ENCODE results near the gene ZNF22.

Gene ZNF22

DNA sequence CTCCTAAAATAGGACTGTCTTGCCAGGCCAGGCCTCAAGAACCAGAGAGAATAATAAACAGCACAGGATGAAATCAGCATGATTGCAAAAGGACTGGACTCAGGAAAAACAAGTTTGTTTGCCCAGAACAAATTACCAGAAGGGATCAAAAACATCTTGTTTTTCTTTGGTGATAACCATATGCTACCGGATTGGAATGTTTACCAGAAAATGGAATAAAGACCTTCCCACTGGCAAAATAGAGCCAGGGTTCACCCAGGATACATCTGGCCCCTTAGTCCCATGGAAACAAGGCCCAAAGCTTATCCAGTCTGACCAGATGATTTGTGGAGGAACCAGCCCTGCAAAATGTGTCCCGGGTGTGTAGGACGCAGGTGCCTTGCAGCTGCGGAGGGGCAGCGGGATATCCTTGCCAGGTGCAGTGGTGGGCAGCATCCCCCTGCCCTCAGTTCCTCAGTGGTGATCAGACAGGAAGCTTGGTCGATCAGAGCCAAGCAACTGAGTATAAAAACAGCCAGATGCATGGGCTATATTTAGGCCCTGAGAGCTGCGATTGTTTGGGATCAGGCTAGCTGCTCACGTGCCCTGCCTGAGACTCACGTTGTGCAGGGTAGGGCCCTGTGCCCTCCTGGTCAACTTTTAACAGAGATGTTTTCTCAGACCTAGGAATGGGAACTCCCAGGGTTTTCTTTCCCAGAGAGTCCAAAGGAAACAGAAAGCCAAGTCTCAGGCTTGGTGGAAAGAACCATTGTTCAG lies 4.6 kb upstream of the ZNF22 start:
- Histone ChIP-seq H3K36me3 (no peaks in the 10 kb centered on the region), H3K4me3 (ENCODE audit: low read depth, low read length) (no peak overlapping the region), H3K9me3 (ENCODE audit: severe bottlenecking) (no peaks in the 10 kb centered on the region), H3K27ac (no peak overlapping the region), H3K27me3 (ENCODE audit: insufficient read depth, low read depth, severe bottlenecking) (no peaks in the 10 kb centered on the region)
- DNase-seq = no peak
- TF ChIP-seq, protein P1, sequence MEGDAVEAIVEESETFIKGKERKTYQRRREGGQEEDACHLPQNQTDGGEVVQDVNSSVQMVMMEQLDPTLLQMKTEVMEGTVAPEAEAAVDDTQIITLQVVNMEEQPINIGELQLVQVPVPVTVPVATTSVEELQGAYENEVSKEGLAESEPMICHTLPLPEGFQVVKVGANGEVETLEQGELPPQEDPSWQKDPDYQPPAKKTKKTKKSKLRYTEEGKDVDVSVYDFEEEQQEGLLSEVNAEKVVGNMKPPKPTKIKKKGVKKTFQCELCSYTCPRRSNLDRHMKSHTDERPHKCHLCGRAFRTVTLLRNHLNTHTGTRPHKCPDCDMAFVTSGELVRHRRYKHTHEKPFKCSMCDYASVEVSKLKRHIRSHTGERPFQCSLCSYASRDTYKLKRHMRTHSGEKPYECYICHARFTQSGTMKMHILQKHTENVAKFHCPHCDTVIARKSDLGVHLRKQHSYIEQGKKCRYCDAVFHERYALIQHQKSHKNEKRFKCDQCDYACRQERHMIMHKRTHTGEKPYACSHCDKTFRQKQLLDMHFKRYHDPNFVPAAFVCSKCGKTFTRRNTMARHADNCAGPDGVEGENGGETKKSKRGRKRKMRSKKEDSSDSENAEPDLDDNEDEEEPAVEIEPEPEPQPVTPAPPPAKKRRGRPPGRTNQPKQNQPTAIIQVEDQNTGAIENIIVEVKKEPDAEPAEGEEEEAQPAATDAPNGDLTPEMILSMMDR (IDR thresholded peaks at IDR 0.05; ENCODE audit: low read depth, low read length) = no peak

- H3K27me3 ChIP-seq (ENCODE audit: insufficient read depth, low read depth, severe bottlenecking) = no peaks in the 10 kb centered on the region
- no peak for DNase-seq
- no peak overlapping the region for H3K4me3 ChIP-seq (ENCODE audit: low read depth, low read length)
- H3K27ac ChIP-seq = no peak overlapping the region
- no peaks in the 10 kb centered on the region for H3K36me3 ChIP-seq
- TF ChIP-seq, protein P1 (IDR thresholded peaks at IDR 0.05; ENCODE audit: low read depth, low read length) = no peak
- H3K9me3 ChIP-seq (ENCODE audit: severe bottlenecking) = no peaks in the 10 kb centered on the region
Observed at GRCh38 chr10:44997105-44997748, 3.5 kb upstream of the ZNF22 start.

GRCh38 chr10:44998146-44998631 lies 2.5 kb upstream of the ZNF22 start:
- H3K27ac ChIP-seq = no peak overlapping the region
- DNase-seq = no peak
- no peaks in the 10 kb centered on the region for H3K9me3 ChIP-seq (ENCODE audit: severe bottlenecking)
- H3K4me3 ChIP-seq (ENCODE audit: low read depth, low read length) = no peak overlapping the region
- TF ChIP-seq, protein P1 (IDR thresholded peaks at IDR 0.05; ENCODE audit: low read depth, low read length) = no peak
- peaks cover 8% of the 10 kb centered on the region for H3K36me3 ChIP-seq
- H3K27me3 ChIP-seq (ENCODE audit: insufficient read depth, low read depth, severe bottlenecking) = no peaks in the 10 kb centered on the region

- H3K36me3 ChIP-seq = peaks cover 29% of the 10 kb centered on the region
- H3K4me3 ChIP-seq (ENCODE audit: low read depth, low read length) = peak overlapping the region; percentile 93
- TF ChIP-seq, protein P1 (IDR thresholded peaks at IDR 0.05; ENCODE audit: low read depth, low read length) = no peak
- no peaks in the 10 kb centered on the region for H3K9me3 ChIP-seq (ENCODE audit: severe bottlenecking)
- no peak for DNase-seq
- no peaks in the 10 kb centered on the region for H3K27me3 ChIP-seq (ENCODE audit: insufficient read depth, low read depth, severe bottlenecking)
- peak overlapping the region; percentile 97 for H3K27ac ChIP-seq
Observed at GRCh38 chr10:45000138-45000751, 478 bp upstream of the ZNF22 start.

GRCh38 chr10:45001381-45002148 lies 842 bp downstream of the ZNF22 start:
- TF ChIP-seq, protein P1 (IDR thresholded peaks at IDR 0.05; ENCODE audit: low read depth, low read length) = peak; percentile 26; the same call in 1 of the 2 replicates
- peak; percentile 70 for DNase-seq
- peak overlapping the region; percentile 93 for H3K4me3 ChIP-seq (ENCODE audit: low read depth, low read length)
- H3K9me3 ChIP-seq (ENCODE audit: severe bottlenecking) = no peaks in the 10 kb centered on the region
- H3K27me3 ChIP-seq (ENCODE audit: insufficient read depth, low read depth, severe bottlenecking) = no peaks in the 10 kb centered on the region
- H3K36me3 ChIP-seq = peaks cover 30% of the 10 kb centered on the region
- H3K27ac ChIP-seq = peak overlapping the region; percentile 97

All from WERI-Rb-1 (cell line).